Type B pancreatic cell (in vitro differentiated cells): ENCODE results near the gene NDUFV2. TPM values are rescaled to one million over a fixed set of nuclear protein-coding genes. Genes with fewer than 3 reads are reported as not detected.

ENCODE experiments used
- DNase-seq: peaks from one replicate; pipeline ENCODE4 v3.0.0; 2021; ENCODE audit warnings: mixed read lengths; ENCODE audit not compliant: unreplicated experiment; ENCODE audit errors: extremely low spot score
- H3K27ac Mint-ChIP-seq: 2 replicates; pipeline ENCODE4 v1.8.0; 2021; ENCODE audit warnings: mild to moderate bottlenecking, mixed read lengths
- H3K27me3 Mint-ChIP-seq: 2 replicates; pipeline ENCODE4 v1.8.0; 2021; ENCODE audit warnings: mixed read lengths
- H3K36me3 Mint-ChIP-seq: 2 replicates; pipeline ENCODE4 v1.8.0; 2021; ENCODE audit warnings: mixed read lengths
- H3K4me1 Mint-ChIP-seq: one replicate; pipeline ENCODE4 v1.8.0; 2021; ENCODE audit warnings: mixed read lengths; ENCODE audit not compliant: unreplicated experiment
- H3K4me3 Mint-ChIP-seq: 2 replicates; pipeline ENCODE4 v1.8.0; 2021; ENCODE audit warnings: mild to moderate bottlenecking, mixed read lengths
- H3K9me3 Mint-ChIP-seq: 2 replicates; pipeline ENCODE4 v1.8.0; 2021; ENCODE audit warnings: mixed read lengths
- CTCF ChIP-seq: fragments of 200-600 bp; sonication (generic); conservative IDR thresholded peaks from 2 replicates; pipeline ENCODE4 v1.5.0; 2021; ENCODE audit warnings: antibody characterized with exemption, mild to moderate bottlenecking
- total RNA-seq: library from RNA; stranded (reverse); gene quantifications from 2 replicates; pipeline ENCODE4 v1.2.1, GENCODE V29; 2021; ENCODE audit warnings: low replicate concordance

Gene NDUFV2
- total RNA-seq, 1 donor from 2014 or later, result 135 TPM

GRCh38 chr18:9058406-9058805 is 44.1 kb upstream of the NDUFV2 start:
- no peak overlapping the region for H3K4me3 Mint-ChIP-seq
- no peaks in the 10 kb centered on the region for H3K36me3 Mint-ChIP-seq
- H3K27ac Mint-ChIP-seq, result no peak overlapping the region
- DNase-seq, result no peak
- H3K4me1 Mint-ChIP-seq, result peaks cover 8% of the 10 kb centered on the region
- no peaks in the 10 kb centered on the region for H3K9me3 Mint-ChIP-seq
- TF ChIP-seq CTCF, result no peak
- H3K27me3 Mint-ChIP-seq, result peaks cover 3% of the 10 kb centered on the region

- no peak overlapping the region for H3K27ac Mint-ChIP-seq
- no peak for DNase-seq
- TF ChIP-seq CTCF, result no peak
Measured at GRCh38 chr18:9062418-9062751, 40.1 kb upstream of the NDUFV2 start.

GRCh38 chr18:9065864-9066263 is 36.6 kb upstream of the NDUFV2 start:
- Mint-ChIP-seq H3K27me3 (peaks cover 3% of the 10 kb centered on the region), H3K36me3 (no peaks in the 10 kb centered on the region), H3K4me3 (no peak overlapping the region), H3K27ac (no peak overlapping the region), H3K4me1 (peaks cover 4% of the 10 kb centered on the region), H3K9me3 (no peaks in the 10 kb centered on the region)
- TF ChIP-seq CTCF, result no peak
- no peak for DNase-seq

More at GRCh38 chr18:9062418-9062751, 40.1 kb upstream of the NDUFV2 start:
- Mint-ChIP-seq H3K4me1 (peaks cover 8% of the 10 kb centered on the region), H3K9me3 (no peaks in the 10 kb centered on the region), H3K36me3 (no peaks in the 10 kb centered on the region), H3K4me3 (no peak overlapping the region), H3K27me3 (peaks cover 3% of the 10 kb centered on the region)

- no peak for DNase-seq
- peaks cover 4% of the 10 kb centered on the region for H3K4me1 Mint-ChIP-seq
- no peaks in the 10 kb centered on the region for H3K36me3 Mint-ChIP-seq
- H3K27ac Mint-ChIP-seq, result no peak overlapping the region
- no peak overlapping the region for H3K4me3 Mint-ChIP-seq
- no peaks in the 10 kb centered on the region for H3K9me3 Mint-ChIP-seq
- peaks cover 3% of the 10 kb centered on the region for H3K27me3 Mint-ChIP-seq
- TF ChIP-seq CTCF, result no peak
Measured at GRCh38 chr18:9066358-9066757, 36.1 kb upstream of the NDUFV2 start.

GRCh38 chr18:9066817-9067306 is 35.6 kb upstream of the NDUFV2 start:
- no peak for DNase-seq
- Mint-ChIP-seq H3K9me3 (no peaks in the 10 kb centered on the region), H3K4me1 (peaks cover 4% of the 10 kb centered on the region), H3K27me3 (peaks cover 3% of the 10 kb centered on the region), H3K27ac (no peak overlapping the region), H3K4me3 (no peak overlapping the region), H3K36me3 (no peaks in the 10 kb centered on the region)
- TF ChIP-seq CTCF, result no peak

GRCh38 chr18:9067823-9068222 is 34.7 kb upstream of the NDUFV2 start:
- Mint-ChIP-seq H3K27ac (no peak overlapping the region), H3K27me3 (no peaks in the 10 kb centered on the region), H3K9me3 (no peaks in the 10 kb centered on the region), H3K36me3 (no peaks in the 10 kb centered on the region), H3K4me3 (no peak overlapping the region), H3K4me1 (peaks cover 4% of the 10 kb centered on the region)
- no peak for DNase-seq
- no peak for TF ChIP-seq CTCF
